AML-193 (cell line): ENCODE measurements around the gene LTBP2.

Source experiments
- DNase-seq, 2 experiments: peaks; one replicate each; lab custom pipeline; 2025; lab: John Stamatoyannopoulos, UW

LTBP2 gene

DNA sequence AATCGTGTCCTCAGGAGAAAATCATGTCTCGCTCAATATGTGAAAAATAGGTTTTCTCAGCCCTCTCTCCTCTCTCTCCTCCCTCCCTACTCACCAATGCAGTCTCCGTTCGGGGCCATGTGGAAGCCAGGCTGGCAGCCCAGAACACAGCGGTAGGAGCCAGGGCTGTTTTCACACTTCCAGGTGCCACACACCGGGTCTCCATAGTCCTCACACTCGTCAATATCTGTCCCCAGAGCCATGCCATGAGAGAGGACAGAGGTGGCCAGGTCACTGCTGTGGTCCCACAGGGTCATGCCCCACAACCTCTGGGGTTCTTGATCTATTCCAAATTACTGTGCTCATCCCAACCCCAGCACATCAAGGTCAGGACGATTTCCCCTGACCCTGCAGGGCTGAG is 105.0 kb downstream of the LTBP2 start:
- DNase-seq: no peak

- no peak for DNase-seq
Observed at GRCh38 chr14:74506411-74506851, 105.6 kb downstream of the LTBP2 start.

GRCh38 chr14:74505831-74506230 is 106.2 kb downstream of the LTBP2 start:
- DNase-seq: no peak

DNA sequence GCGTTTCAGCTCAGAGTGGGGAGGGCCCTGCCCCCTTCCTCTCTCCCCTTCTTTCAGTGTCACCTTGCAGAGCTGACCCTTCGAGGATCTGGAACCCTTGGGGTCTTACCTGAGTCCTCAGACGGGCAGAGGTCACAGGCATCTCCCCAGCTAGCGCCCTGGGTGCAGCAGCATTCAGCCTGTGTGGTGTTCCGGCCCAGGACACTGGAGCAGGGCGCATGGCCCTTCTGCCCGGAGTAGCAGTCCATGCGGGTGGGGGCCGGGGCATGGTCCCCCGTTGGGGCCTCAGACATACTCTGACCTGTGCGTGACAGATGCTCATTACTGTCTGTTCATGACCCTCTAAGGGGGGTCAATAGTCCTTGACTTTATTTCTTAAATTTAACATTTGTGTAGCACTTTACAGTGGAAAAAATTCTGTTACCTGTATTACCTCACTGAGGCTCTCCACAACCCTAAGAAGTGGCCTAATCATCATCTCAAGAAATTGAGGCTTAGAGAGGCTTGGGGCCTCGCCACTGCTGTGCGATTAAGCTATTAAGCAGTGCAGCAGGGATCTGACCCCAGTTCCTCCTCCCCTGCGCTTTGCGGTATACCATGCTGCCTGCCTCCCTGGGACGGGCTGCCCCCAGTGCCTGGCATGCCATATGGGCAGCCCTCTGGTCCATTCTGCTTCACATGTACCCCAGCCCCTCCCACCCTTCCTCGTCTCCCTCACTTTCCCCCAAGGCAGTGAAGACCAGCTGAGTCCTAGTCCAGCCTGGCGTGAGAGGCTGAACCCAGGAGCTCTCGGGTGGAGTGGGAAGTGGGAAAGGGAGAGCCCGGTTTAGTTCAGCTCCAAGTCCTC is 106.9 kb downstream of the LTBP2 start:
- DNase-seq: no peak

DNA sequence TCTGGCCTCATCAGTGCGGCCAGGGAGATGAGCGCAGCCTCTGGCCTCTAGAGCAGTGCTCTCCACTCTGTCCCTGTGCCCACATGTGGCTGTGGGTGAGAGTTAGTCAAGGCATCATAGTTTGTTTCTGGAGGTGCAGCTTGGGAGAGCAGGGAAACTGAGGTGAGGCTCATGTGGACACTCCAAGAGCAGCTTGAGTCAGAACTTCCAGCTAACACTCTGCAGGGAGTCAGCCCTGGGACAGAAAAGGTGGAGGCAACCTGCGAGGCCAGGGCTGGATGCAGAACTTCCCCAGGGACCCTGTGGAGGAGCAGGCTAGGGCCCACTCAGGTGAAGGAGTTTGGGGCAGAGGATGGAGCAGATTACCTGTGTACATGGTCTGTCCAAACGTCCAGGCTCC is 107.6 kb downstream of the LTBP2 start:
- no peak for DNase-seq

DNA sequence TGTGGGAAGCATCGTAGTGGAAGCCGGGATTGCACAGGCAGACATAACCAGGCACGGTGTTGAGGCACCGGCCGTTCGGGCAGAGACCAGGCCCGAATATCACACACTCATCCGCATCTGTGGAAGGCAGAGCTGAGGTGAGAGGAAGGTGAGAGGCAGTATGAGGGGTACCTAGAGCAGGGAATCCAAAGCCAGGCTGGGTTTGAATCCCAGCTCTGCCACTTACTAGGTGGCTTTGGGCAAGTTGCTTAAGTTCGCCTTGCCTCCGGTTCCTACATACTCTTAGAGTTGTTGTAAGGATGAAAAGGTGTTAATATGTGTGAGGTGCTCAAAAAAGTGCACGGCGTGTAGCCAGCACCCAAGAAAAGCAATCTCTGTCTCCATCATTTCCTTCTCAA is 108.1 kb downstream of the LTBP2 start:
- DNase-seq: no peak

DNA sequence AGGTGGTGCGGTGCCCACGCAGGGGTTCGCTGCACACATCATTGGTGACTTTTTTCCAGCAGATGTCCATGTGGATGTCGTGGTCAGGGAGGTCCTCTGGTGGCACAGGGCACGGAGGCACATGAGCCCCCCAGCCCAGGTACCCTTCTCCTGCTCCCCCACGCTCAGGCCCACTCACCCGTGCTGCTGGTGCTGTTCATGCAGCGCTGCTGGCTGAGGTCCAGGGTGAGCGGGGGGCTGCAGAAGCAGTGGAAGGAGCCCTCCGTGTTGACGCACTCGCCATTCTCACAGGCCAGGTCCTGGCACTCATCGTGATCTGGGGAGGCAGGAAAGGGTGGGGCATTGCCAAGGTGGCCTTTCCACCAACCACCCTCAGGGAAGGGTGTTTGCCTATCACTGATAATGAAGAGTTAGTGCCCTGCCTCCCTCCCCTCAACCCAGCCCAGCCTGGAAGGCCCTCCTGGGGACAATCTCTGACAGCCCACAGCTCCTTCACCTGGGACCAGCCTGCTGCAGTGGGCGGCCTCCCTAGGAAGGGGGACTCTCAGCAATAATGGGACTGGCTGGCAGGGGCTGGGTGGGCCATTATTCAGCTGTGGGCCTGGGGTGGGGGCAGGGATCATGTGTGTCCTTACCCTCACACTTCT is 108.6 kb downstream of the LTBP2 start:
- no peak for DNase-seq

GRCh38 chr14:74502236-74503019 is 109.6 kb downstream of the LTBP2 start:
- DNase-seq: peak; percentile 37 to 39

- DNase-seq: no peak
Observed at GRCh38 chr14:74501691-74502090, 110.3 kb downstream of the LTBP2 start.

DNA sequence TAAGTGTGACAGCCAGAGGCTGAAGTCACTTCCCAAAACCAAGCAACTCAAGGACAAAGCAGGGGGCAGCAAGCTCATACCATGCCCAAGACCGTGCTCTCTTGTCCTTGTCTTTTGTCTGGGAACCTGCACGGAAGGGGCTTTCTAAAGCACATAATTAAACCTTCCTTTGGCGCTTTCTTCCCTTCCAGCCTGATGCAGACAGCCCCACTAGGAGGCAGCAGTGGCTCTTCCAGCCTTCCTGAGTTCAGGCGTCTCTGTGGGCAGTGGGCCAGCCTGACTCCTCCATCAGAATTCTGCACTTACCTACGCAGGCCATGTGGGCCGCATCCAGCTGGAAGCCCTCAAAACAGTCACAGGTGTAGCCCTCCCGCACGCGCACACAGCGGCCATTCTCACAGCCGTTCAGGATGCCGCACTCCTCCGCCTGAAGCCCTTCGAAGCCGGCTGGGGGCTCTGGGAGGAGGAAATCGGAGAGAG is 110.9 kb downstream of the LTBP2 start:
- DNase-seq: peak in 1 of 2 experiments; percentile 10

GRCh38 chr14:74500417-74501134 is 111.5 kb downstream of the LTBP2 start:
- no peak for DNase-seq

GRCh38 chr14:74495356-74495755 is 116.7 kb downstream of the LTBP2 start:
- peak; percentile 22 to 23 for DNase-seq

DNA sequence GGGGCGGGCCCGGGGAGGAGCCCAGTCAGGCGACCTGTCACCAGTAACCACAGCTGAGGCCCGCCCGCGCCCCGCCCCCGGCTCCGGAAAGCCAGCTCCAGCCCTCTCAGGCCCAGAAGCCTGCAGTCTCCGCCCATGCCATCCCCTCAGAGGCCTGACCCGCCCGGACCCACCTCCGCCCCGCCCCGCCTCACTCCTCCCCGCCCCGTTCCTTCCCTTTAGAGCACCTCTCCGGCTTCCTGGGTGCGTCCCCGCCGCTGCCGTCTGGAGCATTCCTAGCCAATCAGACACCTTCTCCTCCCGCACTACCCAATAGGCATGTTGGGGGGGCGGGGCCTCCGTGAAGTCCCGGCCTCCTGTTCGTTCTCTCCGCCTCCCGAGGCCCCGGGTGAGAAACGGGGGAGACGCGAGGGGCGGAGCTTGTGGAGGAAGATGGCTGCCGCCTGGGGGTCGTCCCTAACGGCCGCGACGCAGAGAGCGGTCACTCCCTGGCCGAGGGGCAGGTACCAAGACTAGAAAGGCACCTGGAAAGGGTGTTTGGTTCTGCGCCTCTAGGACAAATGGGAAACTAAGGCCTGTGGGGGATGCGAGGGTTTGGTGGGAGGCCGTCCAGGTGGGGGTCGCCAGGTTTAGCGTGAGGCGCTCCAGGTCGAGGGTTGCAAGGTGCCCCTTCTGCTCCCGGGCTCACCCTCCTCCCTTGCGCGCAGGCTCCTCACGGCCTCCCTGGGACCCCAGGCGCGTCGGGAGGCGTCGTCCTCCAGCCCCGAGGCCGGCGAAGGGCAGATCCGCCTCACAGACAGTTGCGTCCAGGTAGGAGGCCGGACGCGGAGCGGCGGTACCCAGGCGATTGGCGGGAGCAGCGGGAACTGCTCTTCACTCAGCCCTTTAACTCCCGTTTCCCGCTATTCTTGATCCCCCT is 118.4 kb downstream of the LTBP2 start, which contains the start of gene ISCA2:
TSS of gene ISCA2 (plus strand) at position 423 of the 919 bp plus-strand sequence. CDS start at position 433, 10 bp downstream.
- DNase-seq: peak; percentile 97

DNA sequence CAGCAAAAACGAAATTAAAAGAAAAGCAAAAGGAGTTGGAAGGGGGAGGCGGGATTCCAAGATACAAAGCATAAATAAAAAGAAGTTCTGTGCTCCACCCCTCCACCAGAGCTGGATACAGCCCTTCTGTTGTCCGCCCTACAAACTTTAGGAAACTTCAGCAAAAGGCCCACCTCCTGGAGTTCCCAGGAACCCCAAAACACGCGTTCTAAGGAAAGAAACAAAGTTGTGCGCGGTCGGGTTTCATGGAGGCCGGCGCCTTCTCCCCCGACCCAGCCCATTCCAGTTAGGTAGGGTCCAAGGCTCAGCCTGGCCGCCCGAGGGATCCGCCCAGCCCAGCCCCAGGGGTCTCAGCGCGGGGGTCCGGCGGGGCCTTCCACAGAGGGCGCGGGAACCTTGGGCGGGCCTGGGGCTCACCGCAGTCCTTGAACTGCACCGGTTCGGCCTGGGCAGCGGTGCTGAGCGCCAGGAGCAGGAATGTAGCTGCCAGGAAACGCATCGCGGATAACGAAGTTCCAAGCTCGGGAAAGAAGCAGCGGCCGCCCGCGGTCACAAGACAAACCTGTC is 119.2 kb downstream of the LTBP2 start, which contains the start of gene NPC2:
TSS of gene NPC2 (minus strand) at position 530 of the 567 bp plus-strand sequence. CDS start at position 499, 31 bp downstream.
- no peak for DNase-seq

DNA sequence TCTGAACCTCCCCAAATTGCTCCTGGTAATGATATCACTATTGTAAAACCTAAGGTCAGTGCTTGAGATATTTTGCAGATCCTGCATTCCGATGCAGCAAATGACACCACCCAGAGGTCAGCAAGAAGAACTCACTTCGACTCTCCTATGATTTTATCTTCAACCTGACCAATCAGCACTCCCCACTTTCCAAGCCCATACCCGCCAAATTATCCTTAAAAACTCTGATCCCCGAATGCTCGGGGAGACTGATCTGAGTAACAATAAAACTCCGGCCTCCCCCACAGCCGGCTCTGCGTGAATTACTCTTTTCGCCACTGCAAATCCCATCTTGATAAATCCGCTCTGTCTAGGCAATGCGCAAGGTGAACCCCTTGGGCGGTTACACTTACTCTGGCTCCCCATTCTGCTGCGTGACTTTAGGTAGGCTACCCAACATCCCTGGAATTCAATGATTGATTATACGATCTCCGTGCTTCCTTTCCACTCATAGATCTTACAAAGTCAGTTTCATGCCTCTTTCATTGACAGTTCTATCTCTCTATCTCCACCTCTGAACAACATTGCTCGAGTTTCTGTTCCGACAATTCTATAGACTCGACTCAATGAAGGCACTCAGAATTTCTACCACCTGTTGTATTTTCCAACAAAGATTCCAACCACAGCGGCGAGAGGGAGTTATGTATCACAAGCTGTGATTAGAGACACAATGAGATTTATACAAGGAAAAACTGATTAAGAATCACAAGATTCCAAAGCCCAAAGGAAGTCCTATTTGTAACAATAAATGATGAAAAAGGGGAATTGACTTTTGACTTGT is 119.9 kb downstream of the LTBP2 start:
- peak; percentile 66 to 67 for DNase-seq

DNA sequence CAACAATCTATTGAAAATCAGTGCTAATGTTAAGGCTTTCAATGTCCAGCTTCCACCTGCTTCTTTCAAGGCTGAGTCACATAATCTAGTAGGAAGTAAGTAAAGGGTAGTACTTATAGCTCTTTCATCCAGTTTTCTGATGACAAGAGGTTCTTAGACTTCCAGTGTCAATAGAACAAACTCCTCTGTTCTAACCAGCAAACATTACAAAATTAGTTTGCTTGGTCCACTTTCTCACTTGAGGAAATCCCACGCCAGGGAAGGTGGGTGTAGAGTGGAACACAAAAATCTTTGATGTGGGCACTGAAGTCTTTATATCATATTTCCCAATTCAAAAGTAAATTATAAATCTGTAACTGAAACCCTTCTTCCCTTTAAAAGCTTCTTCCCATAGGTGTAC is 121.6 kb downstream of the LTBP2 start:
- no peak for DNase-seq

- peak; percentile 43 to 68 for DNase-seq
Observed at GRCh38 chr14:74488786-74489397, 123.1 kb downstream of the LTBP2 start.

DNA sequence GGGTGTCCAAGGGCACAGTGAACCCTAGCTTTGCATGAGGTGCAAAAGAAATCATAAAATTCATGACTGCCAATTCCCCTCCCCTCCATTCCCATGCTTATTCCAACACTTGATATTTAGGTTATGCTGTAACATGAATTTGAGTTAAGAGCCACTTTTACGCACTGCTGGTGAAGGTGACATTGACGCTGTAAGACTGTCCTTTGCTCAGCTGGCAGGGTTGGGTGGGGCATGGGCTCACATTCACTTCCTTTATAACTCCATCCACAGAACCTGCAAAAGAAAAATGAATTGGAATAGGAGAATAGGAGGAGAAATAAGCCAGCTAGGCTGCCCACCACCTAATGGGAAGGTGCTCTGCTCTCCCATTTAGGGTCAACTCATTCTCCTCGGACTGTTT is 125.9 kb downstream of the LTBP2 start:
- no peak for DNase-seq

DNA sequence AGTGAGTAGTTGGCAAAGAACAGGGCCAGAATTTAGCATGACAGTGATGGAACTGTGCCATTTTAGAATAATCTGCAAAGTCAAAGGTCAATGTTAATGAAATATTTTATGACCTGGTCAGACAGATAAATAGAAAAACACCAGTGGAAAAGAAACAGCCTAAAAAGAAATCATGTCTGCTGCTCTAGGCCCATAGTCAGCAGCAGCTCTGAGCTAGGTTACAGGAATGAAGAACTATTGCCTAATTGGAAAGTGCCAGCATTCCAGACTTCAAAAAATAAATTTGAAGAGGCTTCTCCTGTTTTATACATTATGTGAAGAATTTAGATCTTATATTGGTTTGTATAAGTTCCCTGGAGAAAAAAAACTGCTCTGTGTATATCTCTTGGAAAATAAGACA is 128.7 kb downstream of the LTBP2 start:
- no peak for DNase-seq
